GM12892 (cell line): Measurements from ENCODE around the gene PCGF3.

Experiments
- POLR2A ChIP-seq: IDR thresholded peaks from 2 replicates; pipeline ENCODE4 v1.6.1; 2011; ENCODE audit warnings: low read depth, low read length, control low read depth
- POLR2AphosphoS5 ChIP-seq: IDR thresholded peaks from 2 replicates; pipeline ENCODE4 v1.6.1; 2011; ENCODE audit warnings: low read depth, low read length, control low read depth
- TAF1 ChIP-seq: IDR thresholded peaks from 2 replicates; pipeline ENCODE4 v1.6.1; 2011; ENCODE audit warnings: low read depth, mild to moderate bottlenecking, control low read depth, low read length, borderline replicate concordance

DNA sequence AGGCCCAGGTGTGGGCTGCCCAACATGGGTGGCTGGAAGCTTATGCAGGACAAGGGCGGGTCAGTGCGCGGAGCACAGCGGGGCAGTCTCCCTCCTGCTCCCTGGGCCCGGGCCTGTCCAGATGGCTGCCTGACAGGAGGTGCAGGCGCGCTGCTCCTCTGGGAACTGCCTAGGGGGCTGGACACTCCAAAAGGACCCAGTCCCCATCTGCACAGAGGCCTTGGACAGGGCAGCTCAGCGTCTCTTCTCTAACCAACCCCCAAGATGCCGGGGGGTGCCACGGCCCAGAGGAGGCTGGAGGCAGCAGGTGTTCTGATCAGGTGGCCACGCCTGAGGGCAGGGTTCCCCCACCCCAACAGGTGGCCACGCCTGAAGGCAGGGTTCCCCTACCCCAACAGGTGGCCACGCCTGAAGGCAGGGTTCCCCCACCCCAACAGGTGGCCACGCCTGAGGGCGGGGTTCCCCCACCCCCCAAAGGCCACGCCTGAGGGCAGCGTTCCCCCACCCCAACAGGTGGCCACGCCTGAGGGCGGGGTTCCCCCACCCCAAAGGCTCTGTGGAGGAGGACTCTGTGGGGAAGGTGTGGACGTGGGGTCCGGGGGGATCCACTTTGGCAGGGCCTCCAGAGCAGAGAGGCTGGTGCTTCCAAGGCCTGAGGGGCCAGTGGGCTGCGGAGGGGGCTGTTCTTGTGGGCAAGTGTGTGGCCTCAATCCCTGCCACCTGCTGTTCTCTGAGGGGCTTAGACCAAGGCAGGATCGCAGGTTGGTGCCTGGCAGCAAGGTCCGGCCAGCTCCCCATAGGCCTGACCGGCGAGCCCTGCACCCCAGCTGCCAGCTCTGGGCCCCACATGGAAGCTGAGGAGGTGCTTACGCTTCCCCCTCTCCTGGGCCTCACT, 84.2 kb downstream of the PCGF3 start:
- TF ChIP-seq POLR2A (no peak), TAF1 (no peak), POLR2AphosphoS5 (no peak)
